Activated effector memory CD4-positive, alpha-beta T cell treated with Interleukin-2 at 50 U/mL for 16 hours (primary cell): Measurements from ENCODE around the gene CRYBB2.
"Not testable (repeated sequence)": the region's sequence is repeated elsewhere in the genome, so short reads cannot be mapped to it uniquely, and the experiment has no call there.

ENCODE experiments used
- DNase-seq: peaks from one replicate; pipeline ENCODE4 v3.0.0-alpha.2; 2020

The CRYBB2 gene

GRCh38 chr22:25236417-25236816, 17.0 kb downstream of the CRYBB2 start:
- DNase-seq: no peak

- no peak for DNase-seq
These were observed 18.1 kb downstream of the CRYBB2 start for GRCh38 chr22:25237503-25237902.

GRCh38 chr22:25238058-25238457, 18.6 kb downstream of the CRYBB2 start:
- DNase-seq: not testable (repeated sequence)

GRCh38 chr22:25255169-25255568, 35.7 kb downstream of the CRYBB2 start:
- DNase-seq: not testable (repeated sequence)

GRCh38 chr22:25267567-25267966, 48.1 kb downstream of the CRYBB2 start:
- not testable (repeated sequence) for DNase-seq

GRCh38 chr22:25268902-25269301, 49.5 kb downstream of the CRYBB2 start:
- DNase-seq: not testable (repeated sequence)

GRCh38 chr22:25270061-25270460, 50.6 kb downstream of the CRYBB2 start:
- not testable (repeated sequence) for DNase-seq

GRCh38 chr22:25273231-25273630, 53.8 kb downstream of the CRYBB2 start:
- not testable (repeated sequence) for DNase-seq

- DNase-seq: not testable (repeated sequence)
These were observed 54.5 kb downstream of the CRYBB2 start for GRCh38 chr22:25273928-25274327.

GRCh38 chr22:25280118-25280517, 60.7 kb downstream of the CRYBB2 start:
- not testable (repeated sequence) for DNase-seq
